GM12878 (cell line): ENCODE data around the gene KCNK4. TPM values are rescaled to one million over a fixed set of nuclear protein-coding genes. Genes with fewer than 3 reads are reported as not detected.
A peak's percentile ranks its signal among the peaks of the same experiment; 100 is the strongest.

Experiments
- ATAC-seq: fragments of 200-7000 bp; cut with Tn5 transposase; 3 replicates; pipeline ENCODE4 v1.9.1; 2020; ENCODE audit warnings: mild to moderate bottlenecking, moderate library complexity
- BruUV-seq: library from RNA; stranded (reverse); fragments of 400-500 nt; replicated peaks from 2 replicates; lab custom pipeline; 2021; lab: Mats Ljungman, UMichigan
- CTCF ChIA-PET: fragments of 300-600 bp; sonication (Branson Sonifier 250); formaldehyde crosslinking; extraction: SDS; loops from one replicate; lab custom pipeline; 2021; ENCODE audit warnings: inconsistent platforms; lab: Yijun Ruan, JAX
- POLR2A ChIA-PET: fragments of 350-600 bp; formaldehyde crosslinking; extraction: SDS; loops from one replicate; lab custom pipeline; 2021; ENCODE audit warnings: inconsistent platforms; lab: Charles Lee
- RAD21 ChIA-PET: fragments of 300-600 bp; sonication (Branson Sonifier 250); formaldehyde crosslinking; loops from one replicate; lab custom pipeline; 2023; ENCODE audit warnings: antibody characterized with exemption; ENCODE audit not compliant: unreplicated experiment; lab: Charles Lee
- SMC1A ChIA-PET: fragments of 300-600 bp; sonication (Branson Sonifier 250); formaldehyde crosslinking; loops from one replicate; lab custom pipeline; 2023; ENCODE audit not compliant: unreplicated experiment, uncharacterized antibody; lab: Charles Lee
- DNase-seq: peaks from one replicate; pipeline ENCODE4 v3.0.0-alpha.2; 2011; ENCODE audit warnings: low read depth, low spot score
- FAIRE-seq: peaks from 3 replicates; lab custom pipeline; 2011; peaks lifted over from hg19 to GRCh38; lab: Jason Lieb, UNC
- H2AFZ ChIP-seq: 2 replicates; pipeline ENCODE4 v1.6.0; 2011; ENCODE audit warnings: low read depth, low read length, control low read depth; ENCODE audit not compliant: control insufficient read depth
- H3K27ac ChIP-seq: 2 replicates; pipeline ENCODE4 v1.5.1; 2011; ENCODE audit warnings: control low read depth; ENCODE audit not compliant: control insufficient read depth, insufficient read depth
- H3K27me3 ChIP-seq, 2 experiments: replicated peaks in 1 of 2; 2 replicates each; pipeline versions ENCODE4 v1.6.0 to v1.6.1; 2011; ENCODE audit warnings: low read length in 1 of 2; ENCODE audit not compliant: control insufficient read depth in 2 of 2, insufficient read depth in 2 of 2
- H3K36me3 ChIP-seq, 2 experiments: 2 replicates each; pipeline ENCODE4 v1.5.1; 2011; ENCODE audit warnings: low read length in 1 of 2; ENCODE audit not compliant: control insufficient read depth in 2 of 2, insufficient read depth in 2 of 2
- H3K4me1 ChIP-seq: 2 replicates; pipeline ENCODE4 v1.6.1; 2011; ENCODE audit warnings: mild to moderate bottlenecking, low read length, moderate library complexity, mixed read lengths; ENCODE audit not compliant: control insufficient read depth, insufficient read depth
- H3K4me2 ChIP-seq: 2 replicates; pipeline ENCODE4 v1.6.0; 2011; ENCODE audit warnings: control low read depth; ENCODE audit not compliant: control insufficient read depth, insufficient read depth
- H3K4me3 ChIP-seq: fragments of 200-600 bp; sonication (generic); 2 replicates; pipeline ENCODE4 v1.5.1; 2016
- H3K79me2 ChIP-seq: 2 replicates; pipeline ENCODE4 v1.6.0; 2011; ENCODE audit warnings: low read length; ENCODE audit not compliant: control insufficient read depth, insufficient read depth
- H3K9ac ChIP-seq: 2 replicates; pipeline ENCODE4 v1.8.0; 2011; ENCODE audit warnings: low read length, control low read depth, mixed read lengths; ENCODE audit not compliant: control insufficient read depth, insufficient read depth
- H3K9me3 ChIP-seq: replicated peaks from 3 replicates; pipeline ENCODE4 v1.5.1; 2011; ENCODE audit warnings: mild to moderate bottlenecking, low read length; ENCODE audit not compliant: control insufficient read depth, insufficient read depth
- H4K20me1 ChIP-seq: 2 replicates; pipeline ENCODE4 v1.6.0; 2011; ENCODE audit not compliant: control insufficient read depth, insufficient read depth
- CBFB ChIP-seq: IDR thresholded peaks from 2 replicates; pipeline ENCODE4 v1.6.1; 2016; ENCODE audit warnings: antibody characterized with exemption, low read depth
- IKZF2 ChIP-seq, 2 experiments: fragments of 450-650 bp; IDR thresholded peaks; 2 replicates each; pipeline ENCODE4 v1.6.1; 2017; ENCODE audit warnings: mild to moderate bottlenecking in 2 of 2, moderate library complexity in 2 of 2
- IRF3 ChIP-seq: fragments of 450-650 bp; IDR thresholded peaks from 2 replicates; pipeline ENCODE4 v1.6.1; 2014; ENCODE audit warnings: mild to moderate bottlenecking
- MYC ChIP-seq: IDR thresholded peaks from 2 replicates; pipeline ENCODE4 v1.6.1; 2011; ENCODE audit warnings: mild to moderate bottlenecking, low read length, moderate library complexity, inconsistent platforms; ENCODE audit not compliant: insufficient read depth, insufficient replicate concordance, insufficient read length, severe bottlenecking
- SREBF1 ChIP-seq: IDR thresholded peaks from 2 replicates; pipeline ENCODE4 v1.6.1; 2012; ENCODE audit warnings: mild to moderate bottlenecking, low read length
- ZBTB33 ChIP-seq: fragments of 450-650 bp; IDR thresholded peaks from 2 replicates; pipeline ENCODE4 v1.6.1; 2017; ENCODE audit warnings: mild to moderate bottlenecking
- WGBS: methylation state at CpG from one replicate; pipeline ENCODE4 v1.1.6; 2016; ENCODE audit warnings: low lambda C conversion rate; ENCODE audit not compliant: insufficient replicate concordance, insufficient coverage; ENCODE audit errors: missing lambda C conversion rate; 5-methylcytosine and 5-hydroxymethylcytosine counted together
- in situ Hi-C: fragments of 300-500 bp; cut with MboI; formaldehyde crosslinking; loops from 9 replicates; pipeline ENCODE4 v1.14.3; 2018; ENCODE audit warnings: mixed read lengths
- intact Hi-C: fragments of 100-400 bp; cut with micrococcal nuclease; formaldehyde crosslinking; loops from one replicate; pipeline ENCODE4 v1.14.2; 2022; ENCODE audit not compliant: unreplicated experiment
- polyA plus RNA-seq, 11 experiments: library from polyadenylated mRNA; depleted of rRNA in 4 of 11; unstranded in 6 of 11; stranded (reverse) in 5 of 11; fragments of >200 nt; fragmentation: Nextera tagmentation in 4 of 11; fragmentation: Illumina TruSeq in 1 of 11; extraction: Ambion mirVana in 4 of 11; extraction: Trizol in 1 of 11; gene quantifications; 1 replicate in 1 of 11; 2 replicates in 10 of 11; pipeline versions ENCODE4 v1.2.1 to v1.2.3, GENCODE V29; 2011 to 2016; ENCODE audit warnings: inconsistent platforms in 2 of 11, missing spikeins in 2 of 11, low read depth in 1 of 11
- total RNA-seq, 4 experiments: library from RNA; depleted of rRNA in 3 of 4; stranded (reverse); fragments of >200 nt in 3 of 4; fragmentation: Illumina TruSeq in 1 of 4; extraction: Trizol in 1 of 4; gene quantifications; 2 replicates each; pipeline versions ENCODE4 v1.2.1 to v1.2.3, GENCODE V29; 2013 to 2021

KCNK4 gene
- total and polyA plus RNA-seq, 10 of the 15 experiments (the other 5 are each of a cell fraction or from before 2014, with no cell fraction given), result 0.04 TPM; not detected in 9

- no peak for TF ChIP-seq ZBTB33
- no peak for TF ChIP-seq IRF3
- no peak for TF ChIP-seq CBFB
- TF ChIP-seq MYC, result no peak
- TF ChIP-seq, all 136 proteins: peak for 0
These were observed 47.6 kb downstream of the KCNK4 start (continued) for GRCh38 chr11:64338716-64339115.

GRCh38 chr11:64339286-64339685 is 48.2 kb downstream of the KCNK4 start:
- peak; percentile 52 for FAIRE-seq
- no peaks in the 10 kb centered on the region for H3K27me3 ChIP-seq
- no peaks in the 10 kb centered on the region for H3K9me3 ChIP-seq
- H4K20me1 ChIP-seq, result no peaks in the 10 kb centered on the region; the same call in 1 of the 2 replicates
- peak overlapping the region; percentile 100 for H3K4me2 ChIP-seq
- ATAC-seq, result no peak
- peaks cover 33% of the 10 kb centered on the region for H3K4me1 ChIP-seq
- CTCF ChIA-PET, result interaction anchor here (11.7 to 14.7 kb wide), 2 partner anchors 17 to 21 kb away, joined by 100 to 228 read pairs; partner anchors contain the start of genes PRDX5 and TRMT112
- TF ChIP-seq IKZF2 (IDR thresholded peaks at IDR 0.05), result peak in 1 of 2 experiments; percentile 10; a peak in 1 of 4 replicates
- no peak for TF ChIP-seq SREBF1
- TF ChIP-seq, all 136 proteins: peak for 1
- H2AFZ ChIP-seq, result peak overlapping the region; percentile 49
- peaks cover 7 to 8% of the 10 kb centered on the region in 2 experiments; a peak in 3 of 4 replicates for H3K36me3 ChIP-seq
- peak overlapping the region; percentile 77 for H3K27ac ChIP-seq
- peak overlapping the region; percentile 78 for H3K9ac ChIP-seq
- POLR2A ChIA-PET, result interaction anchor here (0.7 to 4.6 kb wide), 7 partner anchors 8 to 446 kb away, joined by 3 to 37 read pairs (median 6); partner anchors contain the start of genes ESRRA, PRDX5 and TRMT112
- peaks cover 24% of the 10 kb centered on the region for H3K79me2 ChIP-seq
- intact Hi-C loops (no loop called here), in situ Hi-C loops (no loop called here)
- peak overlapping the region; percentile 90 for H3K4me3 ChIP-seq
- RAD21 ChIA-PET, result interaction anchor here (0.6 to 3.9 kb wide), 3 partner anchors 15 to 794 kb away, joined by 3 to 53 read pairs (median 41); partner anchors contain the start of genes PRDX5 and TRMT112
- SMC1A ChIA-PET, result interaction anchor here (1.7 kb wide), 1 partner anchor 21 kb away, joined by 12 read pairs; the partner anchor contains the start of genes PRDX5 and TRMT112
- WGBS, result 29% methylated on average over 4 of the region's 4 CpGs
- TSS peak; percentile 85 for BruUV-seq
- DNase-seq, result no peak
